Upper lobe of left lung (tissue), 4 donors: ENCODE results near the gene UGT1A9.
"Not testable (repeated sequence)": the region's sequence is repeated elsewhere in the genome, so short reads cannot be mapped to it uniquely, and the experiment has no call there.

ENCODE experiments used
- CTCF ChIP-seq, 6 experiments: fragments of 450-650 bp in 4 of 6; fragments of 200-600 bp in 2 of 6; sonication (generic) in 2 of 6; IDR thresholded peaks; one replicate each; pipeline ENCODE4 v1.5.1; 2016 to 2019; ENCODE audit warnings: antibody characterized with exemption in 6 of 6
- POLR2A ChIP-seq, 4 donors: fragments of 450-650 bp; IDR thresholded peaks; one replicate each; pipeline ENCODE4 v1.5.1; 2016 to 2017; ENCODE audit warnings: antibody characterized with exemption in 4 of 4, mild to moderate bottlenecking in 2 of 4

- not testable (repeated sequence) for TF ChIP-seq CTCF, POLR2A (IDR thresholded peaks at IDR 0.05)
Observed at GRCh38 chr2:233750689-233751088, 79.0 kb downstream of the UGT1A9 start.
